PC-9 (cell line): ENCODE data around the gene TMEM115. TPM values are rescaled to one million over a fixed set of nuclear protein-coding genes. Genes with fewer than 3 reads are reported as not detected.
A peak's percentile ranks its signal among the peaks of the same experiment; 100 is the strongest.

ENCODE experiments used
- BruUV-seq: library from RNA; stranded (reverse); fragments of 400-500 nt; replicated peaks from 2 replicates; lab custom pipeline; 2021; lab: Mats Ljungman, UMichigan
- CTCF ChIA-PET: fragments of 300-600 bp; sonication (Branson Sonifier 250); formaldehyde crosslinking; loops from one replicate; lab custom pipeline; 2022; ENCODE audit warnings: antibody characterized with exemption; lab: Charles Lee
- POLR2A ChIA-PET: fragments of 300-600 bp; sonication (Branson Sonifier 250); formaldehyde crosslinking; loops from one replicate; lab custom pipeline; 2022; ENCODE audit warnings: antibody characterized with exemption; ENCODE audit not compliant: unreplicated experiment; lab: Charles Lee
- DNase-seq, 2 experiments: peaks; one replicate each; pipeline versions ENCODE4 v3.0.0 to v3.0.0-alpha.2; 2015 to 2022; ENCODE audit warnings: mixed read lengths in 1 of 2
- H2AFZ ChIP-seq: fragments of 200-600 bp; sonication (generic); 2 replicates; pipeline ENCODE4 v1.8.1; 2017; ENCODE audit warnings: antibody characterized with exemption
- H3F3A ChIP-seq: fragments of 200-600 bp; sonication (generic); 2 replicates; pipeline ENCODE4 v1.8.1; 2017; ENCODE audit warnings: antibody characterized with exemption, mild to moderate bottlenecking, low read depth; ENCODE audit not compliant: insufficient read depth
- H3K27ac ChIP-seq: fragments of 200-600 bp; sonication (generic); 2 replicates; pipeline ENCODE4 v1.6.1; 2016; ENCODE audit warnings: mixed run types
- H3K27me3 ChIP-seq: fragments of 200-600 bp; sonication (generic); 2 replicates; pipeline ENCODE4 v1.6.1; 2016; ENCODE audit warnings: low read depth, mixed run types; ENCODE audit not compliant: insufficient read depth
- H3K36me3 ChIP-seq: fragments of 200-600 bp; sonication (generic); 2 replicates; pipeline ENCODE4 v1.6.1; 2016; ENCODE audit warnings: low read depth, mixed run types
- H3K4me1 ChIP-seq: fragments of 200-600 bp; sonication (generic); replicated peaks from 2 replicates; pipeline ENCODE4 v1.6.1; 2016; ENCODE audit warnings: mixed run types; ENCODE audit not compliant: insufficient read depth
- H3K4me2 ChIP-seq: fragments of 200-600 bp; sonication (generic); 2 replicates; pipeline ENCODE4 v1.6.1; 2017; ENCODE audit warnings: mixed run types
- H3K4me3 ChIP-seq: fragments of 200-600 bp; sonication (generic); 2 replicates; pipeline ENCODE4 v1.6.1; 2016; ENCODE audit warnings: mixed run types
- H3K79me2 ChIP-seq: fragments of 200-600 bp; sonication (generic); 2 replicates; pipeline ENCODE4 v1.6.1; 2017; ENCODE audit warnings: low read depth, mixed run types
- H3K9me2 ChIP-seq: fragments of 200-600 bp; sonication (generic); 2 replicates; pipeline ENCODE4 v1.8.1; 2017; ENCODE audit warnings: mild to moderate bottlenecking; ENCODE audit not compliant: insufficient read depth
- H3K9me3 ChIP-seq: fragments of 200-600 bp; sonication (generic); 2 replicates; pipeline ENCODE4 v1.8.1; 2016; ENCODE audit warnings: low read depth; ENCODE audit not compliant: insufficient read depth
- H4K20me1 ChIP-seq: fragments of 200-600 bp; sonication (generic); 2 replicates; pipeline ENCODE4 v1.8.1; 2017; ENCODE audit not compliant: insufficient read depth
- CTCF ChIP-seq: fragments of 200-600 bp; sonication (generic); conservative IDR thresholded peaks from 2 replicates; pipeline ENCODE4 v1.6.1; 2017; ENCODE audit warnings: mixed run types, antibody characterized with exemption, mild to moderate bottlenecking, moderate library complexity
- EZH2 ChIP-seq: fragments of 200-600 bp; sonication (generic); IDR thresholded peaks from 2 replicates; pipeline ENCODE4 v1.8.0; 2017; ENCODE audit warnings: antibody characterized with exemption, low read depth
- intact Hi-C: fragments of 100-400 bp; cut with micrococcal nuclease; formaldehyde crosslinking; loops from one replicate; pipeline ENCODE4 v1.10.0; 2022; ENCODE audit not compliant: unreplicated experiment
- total RNA-seq: library from RNA; stranded (reverse); gene quantifications from 2 replicates; pipeline ENCODE4 v1.2.3, GENCODE V29; 2021

Gene TMEM115
- total RNA-seq, 1 experiment from 2014 or later, result 35.2 TPM

- TF ChIP-seq EZH2, result no peak
- TF ChIP-seq CTCF, result no peak
- peaks cover 17% of the 10 kb centered on the region for H3K79me2 ChIP-seq
- no peak overlapping the region for H3K27ac ChIP-seq
- peak overlapping the region; percentile 90 for H3K4me3 ChIP-seq
- H3K9me2 ChIP-seq, result no peaks in the 10 kb centered on the region
- H3K36me3 ChIP-seq, result no peaks in the 10 kb centered on the region
- no peaks in the 10 kb centered on the region for H3K27me3 ChIP-seq
- CTCF ChIA-PET, result no interaction called here
- H3F3A ChIP-seq, result peaks cover 21% of the 10 kb centered on the region
- POLR2A ChIA-PET, result no interaction called here
- DNase-seq, result no peak
- H2AFZ ChIP-seq, result no peak overlapping the region
- H4K20me1 ChIP-seq, result no peaks in the 10 kb centered on the region; the same call in 1 of the 2 replicates
- peak overlapping the region; percentile 94 for H3K4me2 ChIP-seq
- H3K4me1 ChIP-seq, result peaks cover 3% of the 10 kb centered on the region; the same call in 1 of the 2 replicates
- TSS peak; percentile 28 for BruUV-seq
- no peaks in the 10 kb centered on the region for H3K9me3 ChIP-seq
- intact Hi-C loops, result no loop called here
Observed at GRCh38 chr3:50327129-50327528, 32.2 kb downstream of the TMEM115 start.

- Histone ChIP-seq H3K4me1 (peaks cover 3% of the 10 kb centered on the region; the same call in 1 of the 2 replicates), H3K27ac (no peak overlapping the region), H3K36me3 (no peaks in the 10 kb centered on the region), H3K79me2 (peaks cover 17% of the 10 kb centered on the region), H3K9me3 (no peaks in the 10 kb centered on the region), H3K9me2 (no peaks in the 10 kb centered on the region), H3K4me2 (no peak overlapping the region), H3F3A (peaks cover 21% of the 10 kb centered on the region), H3K4me3 (no peak overlapping the region), H3K27me3 (no peaks in the 10 kb centered on the region), H2AFZ (no peak overlapping the region), H4K20me1 (no peaks in the 10 kb centered on the region; the same call in 1 of the 2 replicates)
- no TSS peak for BruUV-seq
- TF ChIP-seq CTCF (no peak), EZH2 (no peak)
- ChIA-PET POLR2A (no interaction called here), CTCF (no interaction called here)
- intact Hi-C loops, result no loop called here
- DNase-seq, result no peak
Observed at GRCh38 chr3:50326182-50326541, 33.2 kb downstream of the TMEM115 start.

GRCh38 chr3:50325497-50326181 lies 33.7 kb downstream of the TMEM115 start:
- Histone ChIP-seq H3K9me2 (no peaks in the 10 kb centered on the region), H3K4me2 (no peak overlapping the region), H3F3A (peaks cover 21% of the 10 kb centered on the region), H4K20me1 (no peaks in the 10 kb centered on the region; the same call in 1 of the 2 replicates), H3K4me1 (peaks cover 3% of the 10 kb centered on the region; the same call in 1 of the 2 replicates), H3K27ac (no peak overlapping the region), H2AFZ (no peak overlapping the region), H3K79me2 (peaks cover 19% of the 10 kb centered on the region), H3K36me3 (no peaks in the 10 kb centered on the region), H3K9me3 (no peaks in the 10 kb centered on the region), H3K27me3 (no peaks in the 10 kb centered on the region), H3K4me3 (no peak overlapping the region)
- intact Hi-C loops, result no loop called here
- ChIA-PET CTCF (interaction anchor here (1.6 kb wide), 1 partner anchor 22 kb away, joined by 4 read pairs; the partner anchor contains the start of gene HYAL1), POLR2A (no interaction called here)
- BruUV-seq, result no TSS peak
- TF ChIP-seq EZH2 (no peak), CTCF (no peak)
- DNase-seq, result no peak
